Lower lobe of right lung (tissue), 2 donors: ENCODE results near the gene GALNT9. TPM values are rescaled to one million over a fixed set of nuclear protein-coding genes. Genes with fewer than 3 reads are reported as not detected.
A peak's percentile ranks its signal among the peaks of the same experiment; 100 is the strongest.
"Not testable (repeated sequence)": the region's sequence is repeated elsewhere in the genome, so short reads cannot be mapped to it uniquely, and the experiment has no call there.

Experiments
- ATAC-seq, 2 donors: fragments of 200-7000 bp; cut with Tn5 transposase; one replicate each; pipeline ENCODE4 v1.9.1; 2020 to 2022; ENCODE audit warnings: mild to moderate bottlenecking in 2 of 2, moderate library complexity in 2 of 2
- DNase-seq: peaks from one replicate; pipeline ENCODE4 v3.0.0-alpha.2; 2020
- H3K27ac ChIP-seq: fragments of 200-600 bp; one replicate; pipeline ENCODE4 v1.8.0; 2022
- H3K27me3 ChIP-seq: fragments of 200-600 bp; one replicate; pipeline ENCODE4 v1.8.0; 2022; ENCODE audit warnings: low read depth
- H3K36me3 ChIP-seq: fragments of 200-600 bp; one replicate; pipeline ENCODE4 v1.8.0; 2022; ENCODE audit warnings: mild to moderate bottlenecking
- H3K4me1 ChIP-seq: fragments of 200-600 bp; one replicate; pipeline ENCODE4 v1.8.0; 2022
- H3K4me3 ChIP-seq: fragments of 200-600 bp; one replicate; pipeline ENCODE4 v1.8.0; 2022; ENCODE audit warnings: mild to moderate bottlenecking
- H3K9me3 ChIP-seq: fragments of 200-600 bp; one replicate; pipeline ENCODE4 v1.8.0; 2022
- CTCF ChIP-seq: fragments of 200-600 bp; IDR thresholded peaks from one replicate; pipeline ENCODE4 v1.8.0; 2022; ENCODE audit warnings: antibody characterized with exemption, mild to moderate bottlenecking
- intact Hi-C: fragments of 100-400 bp; cut with DNase I; formaldehyde crosslinking; loops from one replicate; pipeline ENCODE4 v1.11.0; 2022
- total RNA-seq: library from RNA; stranded (reverse); fragmentation: NEBNext Ultra II Directional; extraction: Animal tissue kit (Norgen Biotek cat#: 25700); gene quantifications from one replicate; pipeline ENCODE4 v1.2.1, GENCODE V29; 2021
- donor health status: DM: no; HTN: yes; CAD: no; lungs with severe emphysema.

The GALNT9 gene
- total RNA-seq, 1 donor from 2014 or later, result not detected

- TF ChIP-seq CTCF, result no peak
- H3K27ac ChIP-seq, result no peak overlapping the region
- H3K4me1 ChIP-seq, result no peaks in the 10 kb centered on the region
- intact Hi-C loops, result no loop called here
- H3K36me3 ChIP-seq, result no peaks in the 10 kb centered on the region
- DNase-seq (no peak), ATAC-seq (no peak)
- peaks cover 7% of the 10 kb centered on the region for H3K27me3 ChIP-seq
- no peak overlapping the region for H3K4me3 ChIP-seq
- H3K9me3 ChIP-seq, result no peaks in the 10 kb centered on the region
Observed at GRCh38 chr12:132360410-132360809, 31.0 kb upstream of the GALNT9 start.

DNA sequence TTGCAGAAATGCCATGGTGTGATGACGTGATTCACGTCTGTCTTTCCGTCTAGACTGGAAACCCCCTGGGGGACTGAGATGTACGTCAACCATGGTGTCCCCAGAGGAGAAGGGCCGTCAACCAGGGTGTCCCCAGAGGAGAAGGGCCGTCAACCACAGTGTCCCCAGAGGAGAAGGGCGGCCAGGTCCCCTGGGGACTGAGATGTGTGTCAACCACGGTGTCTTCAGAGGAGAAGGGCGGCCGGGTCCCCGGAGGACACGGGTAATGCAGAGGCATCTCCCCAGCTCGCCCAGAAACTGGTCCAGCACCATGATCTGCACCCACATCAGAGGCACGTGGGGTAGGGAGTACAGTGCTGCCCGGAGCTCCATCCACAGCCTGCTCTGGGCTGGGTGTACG lies 30.6 kb upstream of the GALNT9 start:
- intact Hi-C loops, result no loop called here
- Histone ChIP-seq H3K27ac (no peak overlapping the region), H3K4me3 (no peak overlapping the region), H3K4me1 (no peaks in the 10 kb centered on the region), H3K9me3 (no peaks in the 10 kb centered on the region), H3K36me3 (no peaks in the 10 kb centered on the region), H3K27me3 (peaks cover 11% of the 10 kb centered on the region)
- no peak for ATAC-seq
- DNase-seq, result peak; percentile 35
- TF ChIP-seq CTCF, result no peak

- ATAC-seq (no peak), DNase-seq (peak; percentile 14)
- Histone ChIP-seq H3K4me3 (no peak overlapping the region), H3K36me3 (no peaks in the 10 kb centered on the region), H3K27me3 (peaks cover 15% of the 10 kb centered on the region), H3K9me3 (no peaks in the 10 kb centered on the region), H3K27ac (no peak overlapping the region), H3K4me1 (no peaks in the 10 kb centered on the region)
- no peak for TF ChIP-seq CTCF
- intact Hi-C loops, result no loop called here
Observed at GRCh38 chr12:132359551-132359950, 30.2 kb upstream of the GALNT9 start.

- ATAC-seq, H3K9me3 ChIP-seq, H3K36me3 ChIP-seq, intact Hi-C loops, H3K27ac ChIP-seq, H3K4me1 ChIP-seq, H3K4me3 ChIP-seq: not testable (repeated sequence)
- peak; percentile 28 for DNase-seq
- H3K27me3 ChIP-seq, result peaks cover 23% of the 10 kb centered on the region
Observed at GRCh38 chr12:132358241-132359225, 29.1 kb upstream of the GALNT9 start.

- Histone ChIP-seq H3K36me3 (no peaks in the 10 kb centered on the region), H3K4me3 (no peak overlapping the region), H3K9me3 (no peaks in the 10 kb centered on the region), H3K27ac (no peak overlapping the region), H3K4me1 (no peaks in the 10 kb centered on the region), H3K27me3 (peaks cover 31% of the 10 kb centered on the region)
- DNase-seq (peak; percentile 30), ATAC-seq (no peak)
- intact Hi-C loops, result no loop called here
- no peak for TF ChIP-seq CTCF
Observed at GRCh38 chr12:132357623-132358186, 28.3 kb upstream of the GALNT9 start.
